Heart left ventricle (tissue), 13 donors: Measurements from ENCODE around the gene SLC35E3.

ENCODE experiments used
- POLR2A ChIP-seq, 2 donors: fragments of 450-650 bp; IDR thresholded peaks; one replicate each; pipeline ENCODE4 v1.6.1; 2017; ENCODE audit warnings: antibody characterized with exemption in 2 of 2, mild to moderate bottlenecking in 2 of 2, moderate library complexity in 2 of 2
- TF ChIP-seq, protein P1 (sequence below), 12 donors: fragments of 200-600 bp; sonication (generic) in 4 of 12; IDR thresholded peaks; one replicate each; pipeline versions ENCODE4 v1.5.0 to v1.8.0; 2018 to 2022; ENCODE audit warnings: antibody characterized with exemption in 12 of 12, mild to moderate bottlenecking in 5 of 12
- donor health status: ischemic (EF 13 %, LVEDD 7.1; RV severe dilation, severe dysfunction).
- donor health status: DM: no; HTN: yes; CAD: no.
- donor health status: DM: no; HTN: no; CAD: no.
- donor health status: ischemic (EF 25% LVEDD 6.9; RV normal size, moderate dysfunction).
- donor health status: ischemic (EF 25% LVEDD 5.7; RV mildly dilated, moderate dysfunction).
- donor health status: ischemic (EF 35%, LVEDD 5.7; RV mildly dilated, moderate dysfunction).
- donor health status: nonischemic (EF 11% LVEDD 7.7; RV severe dilation, severe dysfunction).
- donor health status: DM: yes; HTN: yes; CAD: no.
- donor health status: PGD.
- donor health status: ischemic (EF 29% LVEDD 5.4; RV normal size, mild dysfunction).
- donor health status: nonischemic (EF 23%, LVEDD 6.1; RV moderate dilation, normal function).

GRCh38 chr12:68789144-68789878 lies 43.3 kb downstream of the SLC35E3 start:
- TF ChIP-seq, protein P1, sequence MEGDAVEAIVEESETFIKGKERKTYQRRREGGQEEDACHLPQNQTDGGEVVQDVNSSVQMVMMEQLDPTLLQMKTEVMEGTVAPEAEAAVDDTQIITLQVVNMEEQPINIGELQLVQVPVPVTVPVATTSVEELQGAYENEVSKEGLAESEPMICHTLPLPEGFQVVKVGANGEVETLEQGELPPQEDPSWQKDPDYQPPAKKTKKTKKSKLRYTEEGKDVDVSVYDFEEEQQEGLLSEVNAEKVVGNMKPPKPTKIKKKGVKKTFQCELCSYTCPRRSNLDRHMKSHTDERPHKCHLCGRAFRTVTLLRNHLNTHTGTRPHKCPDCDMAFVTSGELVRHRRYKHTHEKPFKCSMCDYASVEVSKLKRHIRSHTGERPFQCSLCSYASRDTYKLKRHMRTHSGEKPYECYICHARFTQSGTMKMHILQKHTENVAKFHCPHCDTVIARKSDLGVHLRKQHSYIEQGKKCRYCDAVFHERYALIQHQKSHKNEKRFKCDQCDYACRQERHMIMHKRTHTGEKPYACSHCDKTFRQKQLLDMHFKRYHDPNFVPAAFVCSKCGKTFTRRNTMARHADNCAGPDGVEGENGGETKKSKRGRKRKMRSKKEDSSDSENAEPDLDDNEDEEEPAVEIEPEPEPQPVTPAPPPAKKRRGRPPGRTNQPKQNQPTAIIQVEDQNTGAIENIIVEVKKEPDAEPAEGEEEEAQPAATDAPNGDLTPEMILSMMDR (IDR thresholded peaks at IDR 0.05): no peak
- no peak for TF ChIP-seq POLR2A (IDR thresholded peaks at IDR 0.05)
